Measurements from ENCODE around the gene FGD2.

The FGD2 gene

GRCh38 chr6:37017606-37018197, 12.2 kb downstream of the FGD2 start:
- TF ChIP-seq, protein P1, sequence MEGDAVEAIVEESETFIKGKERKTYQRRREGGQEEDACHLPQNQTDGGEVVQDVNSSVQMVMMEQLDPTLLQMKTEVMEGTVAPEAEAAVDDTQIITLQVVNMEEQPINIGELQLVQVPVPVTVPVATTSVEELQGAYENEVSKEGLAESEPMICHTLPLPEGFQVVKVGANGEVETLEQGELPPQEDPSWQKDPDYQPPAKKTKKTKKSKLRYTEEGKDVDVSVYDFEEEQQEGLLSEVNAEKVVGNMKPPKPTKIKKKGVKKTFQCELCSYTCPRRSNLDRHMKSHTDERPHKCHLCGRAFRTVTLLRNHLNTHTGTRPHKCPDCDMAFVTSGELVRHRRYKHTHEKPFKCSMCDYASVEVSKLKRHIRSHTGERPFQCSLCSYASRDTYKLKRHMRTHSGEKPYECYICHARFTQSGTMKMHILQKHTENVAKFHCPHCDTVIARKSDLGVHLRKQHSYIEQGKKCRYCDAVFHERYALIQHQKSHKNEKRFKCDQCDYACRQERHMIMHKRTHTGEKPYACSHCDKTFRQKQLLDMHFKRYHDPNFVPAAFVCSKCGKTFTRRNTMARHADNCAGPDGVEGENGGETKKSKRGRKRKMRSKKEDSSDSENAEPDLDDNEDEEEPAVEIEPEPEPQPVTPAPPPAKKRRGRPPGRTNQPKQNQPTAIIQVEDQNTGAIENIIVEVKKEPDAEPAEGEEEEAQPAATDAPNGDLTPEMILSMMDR (IDR thresholded peaks at IDR 0.05; ENCODE audit: low read depth, low read length), result no peak; the same call in 1 of the 2 replicates
- DNase-seq (ENCODE audit: extremely low read depth, low read depth), result no peak

DNA sequence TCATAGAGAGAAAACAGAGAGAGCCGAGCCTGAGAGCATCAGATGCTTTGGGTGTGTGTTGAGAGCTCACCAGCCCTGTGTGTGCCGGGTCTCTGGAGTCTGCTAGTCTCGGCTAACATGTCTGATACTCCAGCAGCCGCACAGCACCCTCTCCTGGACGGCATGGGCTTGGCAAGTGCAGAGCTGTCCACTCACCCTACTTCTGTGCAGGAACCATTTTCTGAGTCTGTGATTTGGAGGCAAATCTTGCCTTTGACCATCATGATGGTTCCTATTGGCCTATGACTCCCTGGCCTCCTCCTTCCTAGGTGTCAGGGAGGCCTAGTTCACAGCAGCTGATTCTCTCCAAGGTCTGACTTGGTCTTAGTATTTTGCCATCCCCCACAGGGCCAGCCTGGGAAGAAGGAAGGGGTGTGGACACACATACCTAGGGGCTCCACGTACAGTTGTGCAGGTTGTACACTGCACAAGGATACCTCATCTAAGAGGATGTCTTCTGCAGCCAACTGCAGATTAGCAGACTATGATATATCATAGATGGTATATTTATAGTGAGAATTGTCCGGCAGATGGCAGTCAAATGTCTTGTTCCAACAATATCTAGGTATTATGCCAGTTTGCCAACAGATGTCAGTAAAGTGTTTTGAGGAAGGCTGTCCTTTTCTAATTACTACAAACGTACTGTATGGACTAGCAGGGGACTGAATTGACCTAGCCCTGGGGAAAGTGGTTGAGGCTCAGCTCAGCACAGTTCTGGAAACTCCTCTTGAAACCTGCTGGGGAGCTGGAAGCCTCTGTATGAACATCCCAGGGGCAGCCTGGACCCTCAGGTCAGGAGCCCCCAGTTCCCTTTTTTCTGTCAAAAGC, 13.0 kb downstream of the FGD2 start:
- TF ChIP-seq, protein P1 (IDR thresholded peaks at IDR 0.05; ENCODE audit: low read depth, low read length), result peak; percentile 97
- peak; percentile 74 for DNase-seq (ENCODE audit: extremely low read depth, low read depth)

- no peak for DNase-seq (ENCODE audit: extremely low read depth, low read depth)
- TF ChIP-seq, protein P1 (IDR thresholded peaks at IDR 0.05; ENCODE audit: low read depth, low read length), result no peak
These were observed 13.6 kb downstream of the FGD2 start for GRCh38 chr6:37019065-37019450.

DNA sequence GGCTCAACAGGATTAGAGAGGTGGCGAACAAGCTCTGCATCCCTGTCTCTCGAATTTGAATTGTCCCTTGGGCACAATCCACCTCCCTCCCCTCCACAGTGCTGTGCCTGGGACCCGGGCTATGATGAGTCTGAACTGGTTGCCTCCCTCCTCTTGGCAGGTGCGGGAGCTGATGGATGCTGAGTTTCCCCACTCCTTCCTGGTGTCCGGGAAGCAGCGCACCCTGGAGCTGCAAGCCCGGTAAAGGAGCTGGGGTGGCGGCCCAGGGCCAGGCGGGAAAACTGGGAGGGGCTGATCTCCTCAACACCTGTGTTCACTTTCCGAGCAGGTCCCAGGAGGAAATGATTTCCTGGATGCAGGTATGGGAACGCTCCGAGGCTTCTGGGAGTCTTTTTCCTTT, 14.9 kb downstream of the FGD2 start:
- TF ChIP-seq, protein P1 (IDR thresholded peaks at IDR 0.05; ENCODE audit: low read depth, low read length), result no peak
- no peak for DNase-seq (ENCODE audit: extremely low read depth, low read depth)

GRCh38 chr6:37020812-37021211, 15.4 kb downstream of the FGD2 start:
- TF ChIP-seq, protein P1 (IDR thresholded peaks at IDR 0.05; ENCODE audit: low read depth, low read length), result no peak
- no peak for DNase-seq (ENCODE audit: extremely low read depth, low read depth)

DNA sequence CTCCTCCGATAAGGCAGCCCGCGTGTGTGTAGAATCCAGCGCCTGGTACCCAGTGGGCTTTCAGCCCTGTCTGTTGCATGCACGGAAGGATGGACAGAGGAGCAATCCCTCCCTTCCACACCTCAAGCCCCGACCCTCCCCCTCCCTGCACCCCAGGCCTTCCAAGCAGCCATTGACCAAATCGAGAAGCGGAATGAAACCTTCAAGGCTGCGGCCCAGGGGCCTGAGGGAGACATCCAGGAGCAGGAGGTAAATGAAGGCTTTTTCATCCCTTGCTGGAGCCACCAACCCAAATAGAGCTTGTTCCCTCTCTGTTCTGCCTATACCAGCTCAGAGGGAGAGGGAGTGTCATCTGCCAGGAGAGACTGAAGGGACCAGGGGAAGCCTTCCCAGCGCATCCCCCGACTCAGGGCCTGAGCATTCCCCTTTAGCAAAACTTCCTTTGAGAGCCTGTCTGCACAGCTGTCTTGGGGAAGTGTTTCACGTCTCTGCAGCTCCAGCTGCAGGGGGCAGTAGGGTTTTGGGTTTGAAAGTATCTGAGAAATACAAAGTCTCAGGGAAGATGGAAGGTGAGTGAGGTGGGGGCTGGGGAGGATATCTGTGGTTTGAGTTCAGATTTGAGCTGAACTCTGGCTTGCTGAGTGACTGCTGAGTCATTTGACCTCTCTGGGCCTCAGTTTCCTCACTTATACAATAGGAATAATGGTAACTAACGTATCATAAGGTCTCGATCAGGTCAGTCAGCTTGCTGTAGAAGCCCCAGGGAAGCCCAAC, 16.1 kb downstream of the FGD2 start:
- TF ChIP-seq, protein P1 (IDR thresholded peaks at IDR 0.05; ENCODE audit: low read depth, low read length), result peak; percentile 58
- DNase-seq (ENCODE audit: extremely low read depth, low read depth), result no peak

Data from AG09319 (cell line).